A673 (cell line): ENCODE results near the gene GTPBP2. TPM values are rescaled to one million over a fixed set of nuclear protein-coding genes. Genes with fewer than 3 reads are reported as not detected.

Experiments
- BruUV-seq: library from RNA; stranded (reverse); fragments of 400-500 nt; replicated peaks from 2 replicates; lab custom pipeline; 2021; lab: Mats Ljungman, UMichigan
- CTCF ChIA-PET: fragments of 300-600 bp; sonication (Branson Sonifier 250); formaldehyde crosslinking; loops from one replicate; lab custom pipeline; 2022; ENCODE audit warnings: antibody characterized with exemption; lab: Charles Lee
- POLR2A ChIA-PET: fragments of 300-600 bp; sonication (Branson Sonifier 250); formaldehyde crosslinking; loops from one replicate; lab custom pipeline; 2022; ENCODE audit warnings: antibody characterized with exemption; ENCODE audit not compliant: low non-redundant PET; lab: Charles Lee
- DNase-seq: peaks from one replicate; pipeline ENCODE4 v3.0.0-alpha.2; 2015; ENCODE audit warnings: low spot score
- H3K27ac ChIP-seq: fragments of 200-600 bp; sonication (generic); 2 replicates; pipeline ENCODE4 v1.5.1; 2016; ENCODE audit warnings: mixed run types, low read depth, mild to moderate bottlenecking, mixed read lengths, antibody characterized with exemption, low read length; ENCODE audit not compliant: poor library complexity, severe bottlenecking
- H3K27me3 ChIP-seq: fragments of 200-600 bp; sonication (generic); replicated peaks from 2 replicates; pipeline ENCODE4 v1.6.1; 2017; ENCODE audit warnings: mixed run types, low read depth, mild to moderate bottlenecking, mixed read lengths, antibody characterized with exemption, low read length; ENCODE audit not compliant: insufficient read depth, poor library complexity
- H3K36me3 ChIP-seq: fragments of 200-600 bp; sonication (generic); 2 replicates; pipeline ENCODE4 v1.6.1; 2016; ENCODE audit warnings: mixed run types, mild to moderate bottlenecking, mixed read lengths, antibody characterized with exemption, low read length; ENCODE audit not compliant: insufficient read depth, poor library complexity, severe bottlenecking
- H3K4me1 ChIP-seq: fragments of 200-600 bp; sonication (generic); 2 replicates; pipeline ENCODE4 v1.6.1; 2017; ENCODE audit warnings: mixed run types, mild to moderate bottlenecking, mixed read lengths, antibody characterized with exemption, low read length; ENCODE audit not compliant: insufficient read depth, poor library complexity, severe bottlenecking
- H3K4me3 ChIP-seq: fragments of 200-600 bp; sonication (generic); 2 replicates; pipeline ENCODE4 v1.5.1; 2016; ENCODE audit warnings: low read depth, mixed run types, mild to moderate bottlenecking, mixed read lengths, low read length; ENCODE audit not compliant: poor library complexity, severe bottlenecking
- H3K9me3 ChIP-seq: fragments of 200-600 bp; sonication (generic); 2 replicates; pipeline ENCODE4 v1.6.1; 2016; ENCODE audit warnings: mixed run types, low read depth, mild to moderate bottlenecking, mixed read lengths, antibody characterized with exemption, low read length; ENCODE audit not compliant: poor library complexity, severe bottlenecking
- CTCF ChIP-seq: fragments of 300-800, 200-600 bp; sonication (generic); conservative IDR thresholded peaks from 2 replicates; pipeline ENCODE4 v1.5.1; 2017; ENCODE audit warnings: low read depth, mild to moderate bottlenecking, antibody characterized with exemption, low read length, moderate library complexity, mixed read lengths
- EZH2 ChIP-seq: fragments of 200-600 bp; sonication (generic); IDR thresholded peaks from 2 replicates; pipeline ENCODE4 v1.6.1; 2017; ENCODE audit warnings: borderline replicate concordance, low read depth, mild to moderate bottlenecking, mixed read lengths, antibody characterized with exemption, low read length; ENCODE audit not compliant: poor library complexity, severe bottlenecking
- intact Hi-C: fragments of 100-400 bp; cut with micrococcal nuclease; formaldehyde crosslinking; loops from one replicate; pipeline ENCODE4 v1.10.0; 2022; ENCODE audit not compliant: unreplicated experiment
- total RNA-seq: library from RNA; stranded (reverse); gene quantifications from 2 replicates; pipeline ENCODE4 v1.2.3, GENCODE V29; 2021

The GTPBP2 gene
- total RNA-seq, 1 experiment from 2014 or later: 59.4 TPM

- Histone ChIP-seq H3K9me3 (no peaks in the 10 kb centered on the region), H3K36me3 (peaks cover 65% of the 10 kb centered on the region), H3K4me3 (no peak overlapping the region), H3K27ac (no peak overlapping the region), H3K4me1 (no peaks in the 10 kb centered on the region), H3K27me3 (no peaks in the 10 kb centered on the region)
- ChIA-PET CTCF (no interaction called here), POLR2A (no interaction called here)
- TF ChIP-seq CTCF: no peak
- TF ChIP-seq EZH2: no peak
- DNase-seq: no peak
- no TSS peak for BruUV-seq
- intact Hi-C loops: no loop called here
Observed at GRCh38 chr6:43673444-43674084, 44.5 kb upstream of the GTPBP2 start.

GRCh38 chr6:43671801-43672690 is 43.0 kb upstream of the GTPBP2 start:
- H3K4me3 ChIP-seq: no peak overlapping the region
- no peaks in the 10 kb centered on the region for H3K9me3 ChIP-seq
- peaks cover 14% of the 10 kb centered on the region for H3K4me1 ChIP-seq
- intact Hi-C loops: no loop called here
- ChIA-PET POLR2A (no interaction called here), CTCF (no interaction called here)
- H3K36me3 ChIP-seq: peaks cover 50% of the 10 kb centered on the region
- TF ChIP-seq EZH2 (no peak), CTCF (no peak)
- no peak for DNase-seq
- no peaks in the 10 kb centered on the region for H3K27me3 ChIP-seq
- no TSS peak for BruUV-seq
- no peak overlapping the region for H3K27ac ChIP-seq

- CTCF ChIA-PET: interaction anchor here (0.6 kb wide), 1 partner anchor 674 kb away, joined by 3 read pairs; no protein-coding TSS in a partner anchor
- H3K36me3 ChIP-seq: peaks cover 42% of the 10 kb centered on the region
- no peak for TF ChIP-seq EZH2
- no peak for TF ChIP-seq CTCF
- H3K27me3 ChIP-seq: no peaks in the 10 kb centered on the region
- no TSS peak for BruUV-seq
- intact Hi-C loops: no loop called here
- DNase-seq: no peak
- POLR2A ChIA-PET: no interaction called here
- H3K9me3 ChIP-seq: no peaks in the 10 kb centered on the region
- H3K4me1 ChIP-seq: peaks cover 14% of the 10 kb centered on the region
- no peak overlapping the region for H3K4me3 ChIP-seq
- H3K27ac ChIP-seq: no peak overlapping the region
Observed at GRCh38 chr6:43671011-43671800, 42.1 kb upstream of the GTPBP2 start.
